Endodermal cell (in vitro differentiated cells): ENCODE measurements around the gene MYBPC1. TPM values are rescaled to one million over a fixed set of nuclear protein-coding genes. Genes with fewer than 3 reads are reported as not detected.
"Not testable (repeated sequence)": the region's sequence is repeated elsewhere in the genome, so short reads cannot be mapped to it uniquely, and the experiment has no call there.

Experiments used
- DNase-seq: peaks from one replicate; pipeline ENCODE4 v3.0.0-alpha.2; 2017
- H3K27ac ChIP-seq: 2 replicates; pipeline ENCODE4 v1.5.1; 2013; ENCODE audit warnings: mild to moderate bottlenecking, low read depth, low read length, moderate library complexity
- H3K27me3 ChIP-seq: 2 replicates; pipeline ENCODE4 v1.6.1; 2013; ENCODE audit warnings: mild to moderate bottlenecking, low read length, moderate library complexity; ENCODE audit not compliant: insufficient read depth, control insufficient read depth, poor library complexity, severe bottlenecking
- H3K36me3 ChIP-seq: 2 replicates; pipeline ENCODE4 v1.7.0; 2013; ENCODE audit warnings: mild to moderate bottlenecking, low read length, moderate library complexity; ENCODE audit not compliant: control insufficient read depth, insufficient read depth
- H3K4me1 ChIP-seq: one replicate; pipeline ENCODE4 v1.7.0; 2013; ENCODE audit warnings: low read length; ENCODE audit not compliant: control insufficient read depth, insufficient read depth
- H3K4me3 ChIP-seq: 2 replicates; pipeline ENCODE4 v1.5.1; 2013; ENCODE audit warnings: mild to moderate bottlenecking, low read length, moderate library complexity
- H3K9ac ChIP-seq: 2 replicates; pipeline ENCODE4 v1.6.1; 2013; ENCODE audit warnings: mild to moderate bottlenecking, low read length, moderate library complexity; ENCODE audit not compliant: poor library complexity, severe bottlenecking; ENCODE audit errors: extremely low read depth
- H3K9me3 ChIP-seq: 2 replicates; pipeline ENCODE4 v1.6.1; 2013; ENCODE audit warnings: mild to moderate bottlenecking, low read length, moderate library complexity; ENCODE audit not compliant: control insufficient read depth
- H3K27ac Mint-ChIP-seq: 2 replicates; pipeline ENCODE4 v1.8.0; 2020; ENCODE audit warnings: mixed read lengths
- H3K27me3 Mint-ChIP-seq: 2 replicates; pipeline ENCODE4 v1.8.0; 2021; ENCODE audit warnings: mild to moderate bottlenecking, mixed read lengths; ENCODE audit not compliant: insufficient read depth
- H3K36me3 Mint-ChIP-seq: 2 replicates; pipeline ENCODE4 v1.8.0; 2020; ENCODE audit warnings: low read depth, mixed read lengths
- H3K4me1 Mint-ChIP-seq: 2 replicates; pipeline ENCODE4 v1.8.0; 2020; ENCODE audit warnings: mixed read lengths
- H3K4me3 Mint-ChIP-seq: 2 replicates; pipeline ENCODE4 v1.8.0; 2020; ENCODE audit warnings: mild to moderate bottlenecking, moderate library complexity, mixed read lengths
- H3K9me3 Mint-ChIP-seq: 2 replicates; pipeline ENCODE4 v1.8.0; 2020; ENCODE audit warnings: mild to moderate bottlenecking, mixed read lengths
- CTCF ChIP-seq: fragments of 200-600 bp; sonication (generic); conservative IDR thresholded peaks from 2 replicates; pipeline ENCODE4 v1.5.0; 2021; ENCODE audit warnings: antibody characterized with exemption, mild to moderate bottlenecking
- WGBS, 2 experiments: methylation state at CpG; one replicate each; pipeline versions ENCODE4 v1.1.5 to v1.1.7; 2013; ENCODE audit warnings: missing lambda C conversion rate in 2 of 2, mixed read lengths in 1 of 2; ENCODE audit not compliant: insufficient coverage in 1 of 2, insufficient read length in 1 of 2; 5-methylcytosine and 5-hydroxymethylcytosine counted together
- total RNA-seq, 2 donors: library from RNA; stranded (reverse); fragmentation: NEBNext Ultra II Directional in 1 of 2; extraction: Animal tissue kit (Norgen Biotek cat#: 25700) in 1 of 2; gene quantifications; 2 replicates in 1 of 2; 3 replicates in 1 of 2; pipeline ENCODE4 v1.2.1, GENCODE V29; 2021

MYBPC1 gene
- total RNA-seq, 2 donors from 2014 or later: not detected

- no peaks in the 10 kb centered on the region for H3K4me1 ChIP-seq
- H3K9me3 ChIP-seq: no peaks in the 10 kb centered on the region
- Mint-ChIP-seq H3K27ac (no peak overlapping the region), H3K4me1 (no peaks in the 10 kb centered on the region), H3K36me3 (no peaks in the 10 kb centered on the region), H3K4me3 (no peak overlapping the region), H3K27me3 (no peaks in the 10 kb centered on the region), H3K9me3 (no peaks in the 10 kb centered on the region)
- H3K27me3 ChIP-seq: no peaks in the 10 kb centered on the region
- DNase-seq: no peak
- no peak overlapping the region for H3K27ac ChIP-seq
- no peak overlapping the region for H3K9ac ChIP-seq
- no peak for TF ChIP-seq CTCF
- no peak overlapping the region for H3K4me3 ChIP-seq
- no peaks in the 10 kb centered on the region for H3K36me3 ChIP-seq
Measured at GRCh38 chr12:101680647-101681046, 85.9 kb downstream of the MYBPC1 start.

- H3K9me3 ChIP-seq, H3K27me3 Mint-ChIP-seq, DNase-seq, H3K27ac ChIP-seq, H3K4me1 Mint-ChIP-seq, H3K27me3 ChIP-seq, H3K9ac ChIP-seq, H3K9me3 Mint-ChIP-seq, H3K27ac Mint-ChIP-seq, H3K4me3 Mint-ChIP-seq, H3K36me3 Mint-ChIP-seq, H3K4me1 ChIP-seq, H3K36me3 ChIP-seq, H3K4me3 ChIP-seq: not testable (repeated sequence)
- WGBS, 2 experiments: 89 to 95% methylated on average over 5 to 6 of the region's 6 CpGs
Measured at GRCh38 chr12:101681627-101682026, 86.9 kb downstream of the MYBPC1 start.

- Histone ChIP-seq H3K9me3 (no peaks in the 10 kb centered on the region), H3K36me3 (no peaks in the 10 kb centered on the region), H3K27ac (no peak overlapping the region), H3K4me3 (no peak overlapping the region), H3K4me1 (no peaks in the 10 kb centered on the region), H3K27me3 (no peaks in the 10 kb centered on the region), H3K9ac (no peak overlapping the region)
- 88 to 100% methylated on average over 1 of the region's 1 CpG for WGBS, 2 experiments
- H3K4me1 Mint-ChIP-seq: no peaks in the 10 kb centered on the region
- no peak overlapping the region for H3K27ac Mint-ChIP-seq
- no peaks in the 10 kb centered on the region for H3K36me3 Mint-ChIP-seq
- no peak overlapping the region for H3K4me3 Mint-ChIP-seq
- no peak for TF ChIP-seq CTCF
- no peak for DNase-seq
- H3K27me3 Mint-ChIP-seq: no peaks in the 10 kb centered on the region
- H3K9me3 Mint-ChIP-seq: no peaks in the 10 kb centered on the region
Measured at GRCh38 chr12:101685092-101685491, 90.3 kb downstream of the MYBPC1 start.

GRCh38 chr12:101686176-101686575 lies 91.4 kb downstream of the MYBPC1 start:
- Mint-ChIP-seq H3K4me3 (no peak overlapping the region), H3K9me3 (no peaks in the 10 kb centered on the region), H3K27me3 (no peaks in the 10 kb centered on the region), H3K4me1 (no peaks in the 10 kb centered on the region), H3K36me3 (no peaks in the 10 kb centered on the region), H3K27ac (no peak overlapping the region)
- no peaks in the 10 kb centered on the region for H3K4me1 ChIP-seq
- no peak overlapping the region for H3K9ac ChIP-seq
- H3K36me3 ChIP-seq: no peaks in the 10 kb centered on the region
- no peaks in the 10 kb centered on the region for H3K9me3 ChIP-seq
- H3K27ac ChIP-seq: no peak overlapping the region
- 81% methylated on average over 1 of the region's 1 CpG; no CpG with 5 or more reads in 1 of the 2 experiments for WGBS, 2 experiments
- no peak overlapping the region for H3K4me3 ChIP-seq
- no peak for DNase-seq
- H3K27me3 ChIP-seq: no peaks in the 10 kb centered on the region
- no peak for TF ChIP-seq CTCF
